ENCODE data around the gene HSFX2.

- TF ChIP-seq CTCF (IDR thresholded peaks at IDR 0.05; ENCODE audit: low read depth, low read length) (no peak), EZH2phosphoT487 (IDR thresholded peaks at IDR 0.05; ENCODE audit: low read depth) (no peak)
Observed at GRCh38 chrX:149628768-149629167, 33.7 kb upstream of the HSFX2 start.
